ENCODE data around the gene ZFYVE21.

- TF ChIP-seq EZH2 (IDR thresholded peaks at IDR 0.05; ENCODE audit: borderline replicate concordance, low read length) (no peak), CTCF (conservative IDR thresholded peaks at IDR 0.05 in 1 of 2, IDR thresholded peaks at IDR 0.05 in 1 of 2; ENCODE audit: extremely low read depth in 1 of 2, insufficient read depth in 1 of 2, low read depth in 1 of 2, low read length in 2 of 2) (no peak)
Observed at GRCh38 chr14:103688906-103689902, 26.4 kb upstream of the ZFYVE21 start.
